Smooth muscle cell (in vitro differentiated cells): Measurements from ENCODE around the gene HMX2. TPM values are rescaled to one million over a fixed set of nuclear protein-coding genes. Genes with fewer than 3 reads are reported as not detected.

ENCODE experiments used
- DNase-seq: peaks from one replicate; lab custom pipeline; 2025; ENCODE audit not compliant: unreplicated experiment; lab: John Stamatoyannopoulos, UW
- H2AFZ ChIP-seq: fragments of 200-600 bp; sonication (generic); 2 replicates; pipeline ENCODE4 v1.6.0; 2016; ENCODE audit warnings: antibody characterized with exemption, low read depth, mild to moderate bottlenecking
- H3F3A ChIP-seq: fragments of 200-600 bp; sonication (generic); 2 replicates; pipeline ENCODE4 v1.6.0; 2017; ENCODE audit warnings: antibody characterized with exemption, low read depth
- H3K27ac ChIP-seq: fragments of 200-600 bp; sonication (generic); 2 replicates; pipeline ENCODE4 v1.5.1; 2016; ENCODE audit warnings: low read depth, mild to moderate bottlenecking
- H3K27me3 ChIP-seq: fragments of 200-600 bp; sonication (generic); 2 replicates; pipeline ENCODE4 v1.6.1; 2016; ENCODE audit warnings: low read depth, mild to moderate bottlenecking
- H3K36me3 ChIP-seq: fragments of 200-600 bp; sonication (generic); 2 replicates; pipeline ENCODE4 v1.5.1; 2016; ENCODE audit warnings: low read depth
- H3K4me1 ChIP-seq: fragments of 200-600 bp; sonication (generic); 2 replicates; pipeline ENCODE4 v1.5.1; 2016; ENCODE audit warnings: low read depth
- H3K4me2 ChIP-seq: fragments of 200-600 bp; sonication (generic); 2 replicates; pipeline ENCODE4 v1.6.0; 2016; ENCODE audit warnings: mild to moderate bottlenecking
- H3K4me3 ChIP-seq: fragments of 200-600 bp; sonication (generic); 2 replicates; pipeline ENCODE4 v1.5.1; 2016; ENCODE audit warnings: mild to moderate bottlenecking
- H3K79me2 ChIP-seq: fragments of 200-600 bp; sonication (generic); 2 replicates; pipeline ENCODE4 v1.6.0; 2016; ENCODE audit warnings: low read depth, mild to moderate bottlenecking
- H3K9ac ChIP-seq: fragments of 200-600 bp; sonication (generic); 2 replicates; pipeline ENCODE4 v1.6.0; 2016; ENCODE audit warnings: low read depth
- H3K9me3 ChIP-seq: fragments of 200-600 bp; sonication (generic); replicated peaks from 2 replicates; pipeline ENCODE4 v1.5.1; 2016; ENCODE audit warnings: low read depth
- H4K20me1 ChIP-seq: fragments of 200-600 bp; sonication (generic); 2 replicates; pipeline ENCODE4 v1.6.0; 2016; ENCODE audit warnings: low read depth
- WGBS: methylation state at CpG from one replicate; pipeline ENCODE4 v1.1.7; 2016; ENCODE audit warnings: low lambda C conversion rate; 5-methylcytosine and 5-hydroxymethylcytosine counted together
- polyA plus RNA-seq: library from polyadenylated mRNA; unstranded; fragments of >200 nt; fragmentation: Nextera tagmentation; extraction: Ambion mirVana; gene quantifications from 2 replicates; pipeline ENCODE4 v1.2.1, GENCODE V29; 2016
- total RNA-seq: library from RNA; depleted of rRNA; stranded (reverse); fragments of >200 nt; gene quantifications from 2 replicates; pipeline ENCODE4 v1.2.3, GENCODE V29; 2014
- TF ChIP-seq, protein P1 (sequence below): fragments of 200-600 bp; sonication (generic); IDR thresholded peaks from 2 replicates; pipeline ENCODE4 v1.5.1; 2017; ENCODE audit warnings: borderline replicate concordance, mild to moderate bottlenecking, antibody characterized with exemption; ENCODE audit not compliant: insufficient read depth, poor library complexity, severe bottlenecking

The HMX2 gene
- total and polyA plus RNA-seq, 2 experiments from 2014 or later = not detected

DNA sequence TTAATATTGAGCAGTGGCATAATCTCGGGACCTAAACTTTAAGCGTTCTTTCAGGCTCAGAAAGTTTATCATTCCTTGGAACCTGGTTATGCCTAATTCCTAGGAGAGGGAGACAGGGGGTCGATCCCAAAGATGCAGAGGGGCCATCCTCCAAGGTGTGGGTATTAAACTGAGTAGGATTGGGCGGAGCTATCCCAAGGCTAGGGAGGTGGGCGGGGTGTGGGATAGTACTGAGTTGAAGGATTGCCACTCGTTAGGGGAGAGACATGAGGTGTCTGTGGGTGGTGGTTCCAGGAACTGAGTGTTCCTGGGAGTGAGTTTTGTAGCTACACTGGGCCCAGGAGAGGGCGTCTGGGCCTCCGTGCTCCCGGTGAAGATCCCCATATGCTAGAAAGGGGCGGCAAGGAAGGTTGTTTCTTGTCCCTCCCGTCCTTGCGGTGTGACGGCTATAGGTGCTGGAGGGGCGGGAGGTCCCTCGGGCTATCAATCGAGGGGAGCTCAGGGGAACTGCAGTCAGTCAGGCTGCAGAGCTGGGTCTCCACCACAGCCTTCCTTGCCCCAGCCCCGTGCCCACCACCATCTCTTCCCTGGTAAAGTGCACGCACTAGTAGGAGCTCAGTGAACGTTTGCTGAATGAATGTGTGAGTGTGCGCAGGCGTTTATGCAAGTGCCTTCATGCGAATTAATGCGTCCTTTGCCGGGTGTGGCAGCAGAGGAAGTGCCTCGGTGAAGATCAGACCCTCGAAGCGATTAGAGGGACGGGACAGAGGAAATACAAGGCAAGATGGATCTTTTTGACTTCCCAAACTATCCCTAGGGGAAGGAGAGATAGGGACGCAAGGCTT, 3.0 kb upstream of the HMX2 start:
- no peak for DNase-seq

DNA sequence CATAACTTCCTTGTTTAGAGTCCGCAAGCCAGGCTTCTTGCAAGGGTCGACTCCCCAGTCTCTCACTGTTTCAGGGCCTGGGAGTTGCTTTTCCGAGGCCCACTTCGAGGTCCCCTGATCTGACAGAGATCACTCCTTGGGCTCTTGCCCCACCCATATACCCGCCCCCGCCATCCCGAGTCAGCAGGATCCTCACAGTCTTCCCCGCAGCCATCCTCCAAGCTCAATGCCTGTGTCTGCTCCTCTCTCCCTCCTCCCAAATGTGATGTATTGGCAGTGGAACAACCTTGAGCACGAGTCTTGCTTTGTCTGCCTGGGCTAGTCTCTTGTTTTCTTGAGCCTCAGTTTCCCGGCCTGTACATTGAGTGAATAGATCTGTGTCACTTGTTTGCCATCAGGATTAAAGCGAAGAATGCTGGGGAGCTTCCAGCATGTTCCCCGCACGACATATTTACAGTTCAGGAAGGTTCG, 2.4 kb upstream of the HMX2 start:
- no peak overlapping the region for H3K4me2 ChIP-seq
- H3F3A ChIP-seq = no peaks in the 10 kb centered on the region
- H3K79me2 ChIP-seq = no peaks in the 10 kb centered on the region
- 6% methylated on average over 14 of the region's 14 CpGs for WGBS
- peaks cover 100% of the 10 kb centered on the region for H3K27me3 ChIP-seq
- no peak overlapping the region for H3K27ac ChIP-seq
- no peaks in the 10 kb centered on the region for H3K36me3 ChIP-seq
- no peak overlapping the region for H2AFZ ChIP-seq
- TF ChIP-seq, protein P1, sequence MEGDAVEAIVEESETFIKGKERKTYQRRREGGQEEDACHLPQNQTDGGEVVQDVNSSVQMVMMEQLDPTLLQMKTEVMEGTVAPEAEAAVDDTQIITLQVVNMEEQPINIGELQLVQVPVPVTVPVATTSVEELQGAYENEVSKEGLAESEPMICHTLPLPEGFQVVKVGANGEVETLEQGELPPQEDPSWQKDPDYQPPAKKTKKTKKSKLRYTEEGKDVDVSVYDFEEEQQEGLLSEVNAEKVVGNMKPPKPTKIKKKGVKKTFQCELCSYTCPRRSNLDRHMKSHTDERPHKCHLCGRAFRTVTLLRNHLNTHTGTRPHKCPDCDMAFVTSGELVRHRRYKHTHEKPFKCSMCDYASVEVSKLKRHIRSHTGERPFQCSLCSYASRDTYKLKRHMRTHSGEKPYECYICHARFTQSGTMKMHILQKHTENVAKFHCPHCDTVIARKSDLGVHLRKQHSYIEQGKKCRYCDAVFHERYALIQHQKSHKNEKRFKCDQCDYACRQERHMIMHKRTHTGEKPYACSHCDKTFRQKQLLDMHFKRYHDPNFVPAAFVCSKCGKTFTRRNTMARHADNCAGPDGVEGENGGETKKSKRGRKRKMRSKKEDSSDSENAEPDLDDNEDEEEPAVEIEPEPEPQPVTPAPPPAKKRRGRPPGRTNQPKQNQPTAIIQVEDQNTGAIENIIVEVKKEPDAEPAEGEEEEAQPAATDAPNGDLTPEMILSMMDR = no peak
- no peaks in the 10 kb centered on the region for H4K20me1 ChIP-seq
- peaks cover 16% of the 10 kb centered on the region for H3K4me1 ChIP-seq
- no peak for DNase-seq
- H3K4me3 ChIP-seq = no peak overlapping the region
- no peak overlapping the region for H3K9ac ChIP-seq
- H3K9me3 ChIP-seq = no peaks in the 10 kb centered on the region

More for the DNA sequence above, 3.0 kb upstream of the HMX2 start:
- Histone ChIP-seq H3K36me3 (no peaks in the 10 kb centered on the region), H3K79me2 (no peaks in the 10 kb centered on the region), H3K4me3 (no peak overlapping the region), H3K4me1 (peaks cover 14% of the 10 kb centered on the region), H3F3A (no peaks in the 10 kb centered on the region), H3K27ac (no peak overlapping the region), H2AFZ (no peak overlapping the region), H3K27me3 (peaks cover 100% of the 10 kb centered on the region), H3K9me3 (no peaks in the 10 kb centered on the region), H4K20me1 (no peaks in the 10 kb centered on the region), H3K4me2 (no peak overlapping the region), H3K9ac (no peak overlapping the region)
- whole genome bisulfite sequencing = 6% methylated on average over 29 of the region's 29 CpGs
- TF ChIP-seq, protein P1 = no peak

DNA sequence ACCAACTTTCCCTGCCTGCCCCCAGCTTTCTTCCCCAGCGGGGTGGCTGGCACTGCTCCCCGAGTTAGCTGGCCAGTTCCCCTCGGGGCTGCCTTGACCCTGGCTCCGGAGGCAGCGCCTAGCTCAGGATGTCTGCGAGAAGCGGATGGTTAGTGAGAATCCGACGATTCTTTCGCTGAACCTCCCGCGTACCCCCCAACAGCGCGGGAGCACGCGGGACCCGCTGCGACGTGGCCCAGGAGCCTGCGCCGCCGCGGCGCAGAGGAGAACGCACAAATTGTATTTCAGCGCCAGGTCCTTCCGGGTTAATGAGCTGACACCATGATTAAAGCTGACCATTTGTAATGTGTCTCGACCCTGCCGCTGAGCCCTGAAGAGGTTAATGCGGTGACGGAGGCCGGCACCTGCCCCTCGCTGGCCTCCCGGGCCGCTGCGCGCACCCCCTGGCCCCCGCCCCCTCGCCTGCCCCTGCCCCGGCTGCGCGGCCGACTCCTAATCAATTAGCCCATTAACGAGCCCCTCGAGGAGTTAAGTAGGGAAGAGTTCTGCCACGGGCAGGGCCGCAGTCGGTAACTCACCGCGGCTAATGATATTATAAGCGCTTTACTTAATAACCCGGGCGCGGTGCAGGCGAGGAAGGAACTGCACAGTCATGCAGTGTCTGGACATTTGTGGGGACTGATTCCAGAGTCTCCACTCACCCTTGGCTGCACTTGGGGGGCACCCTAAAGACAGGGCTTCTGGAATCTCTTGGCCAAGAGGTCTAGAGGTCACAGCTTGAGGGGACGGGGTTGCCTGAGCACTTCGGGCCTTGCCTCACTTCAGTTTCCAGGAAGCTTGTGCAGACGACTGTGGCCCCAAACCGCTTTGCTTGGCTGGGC, 1.7 kb upstream of the HMX2 start:
- H3F3A ChIP-seq = no peaks in the 10 kb centered on the region
- DNase-seq = no peak
- H3K27ac ChIP-seq = no peak overlapping the region
- no peak overlapping the region for H3K4me2 ChIP-seq
- H3K79me2 ChIP-seq = no peaks in the 10 kb centered on the region
- H2AFZ ChIP-seq = no peak overlapping the region
- peaks cover 100% of the 10 kb centered on the region for H3K27me3 ChIP-seq
- no peaks in the 10 kb centered on the region for H3K36me3 ChIP-seq
- H3K4me3 ChIP-seq = no peak overlapping the region
- peaks cover 21% of the 10 kb centered on the region for H3K4me1 ChIP-seq
- 4% methylated on average over 59 of the region's 59 CpGs for WGBS
- H3K9me3 ChIP-seq = no peaks in the 10 kb centered on the region
- TF ChIP-seq, protein P1 = no peak
- no peak overlapping the region for H3K9ac ChIP-seq
- no peaks in the 10 kb centered on the region for H4K20me1 ChIP-seq
